SU-DHL-6 (cell line): ENCODE results near the gene SSNA1.

ENCODE experiments used
- EZH2phosphoT487 ChIP-seq: fragments of 200-600 bp; sonication (generic), shearing (Covaris generic); conservative IDR thresholded peaks from 2 replicates; pipeline ENCODE4 v1.6.1; 2018; ENCODE audit warnings: mild to moderate bottlenecking, antibody characterized with exemption, low read length, moderate library complexity, mixed read lengths
- TF ChIP-seq, protein P1 (sequence below): fragments of 200-600 bp; sonication (generic); IDR thresholded peaks from one replicate; pipeline ENCODE4 v1.5.1; 2017; ENCODE audit warnings: antibody characterized with exemption, mild to moderate bottlenecking, low read length, moderate library complexity; ENCODE audit not compliant: insufficient read depth, poor library complexity, severe bottlenecking

DNA sequence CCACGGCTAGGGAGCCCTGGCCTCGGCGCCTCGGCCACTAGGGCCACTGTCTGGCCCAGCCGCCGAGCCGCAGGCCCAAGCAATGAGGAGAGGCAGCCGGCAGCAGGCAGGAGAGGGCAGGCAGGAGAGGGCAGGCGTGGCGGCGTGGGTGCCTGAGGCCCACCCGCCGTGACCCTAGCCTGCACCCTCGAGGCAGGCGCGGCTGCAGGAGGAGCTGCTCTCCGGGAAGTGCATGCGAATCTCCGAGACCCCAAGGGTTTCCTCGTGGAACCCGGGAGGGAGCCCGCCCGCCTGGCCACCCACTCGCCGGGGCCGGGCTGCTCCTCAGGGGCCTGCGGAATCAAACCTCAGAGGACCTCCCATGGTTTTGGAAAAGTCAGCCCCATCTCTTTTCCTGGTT lies 40.2 kb upstream of the SSNA1 start:
- TF ChIP-seq, protein P1, sequence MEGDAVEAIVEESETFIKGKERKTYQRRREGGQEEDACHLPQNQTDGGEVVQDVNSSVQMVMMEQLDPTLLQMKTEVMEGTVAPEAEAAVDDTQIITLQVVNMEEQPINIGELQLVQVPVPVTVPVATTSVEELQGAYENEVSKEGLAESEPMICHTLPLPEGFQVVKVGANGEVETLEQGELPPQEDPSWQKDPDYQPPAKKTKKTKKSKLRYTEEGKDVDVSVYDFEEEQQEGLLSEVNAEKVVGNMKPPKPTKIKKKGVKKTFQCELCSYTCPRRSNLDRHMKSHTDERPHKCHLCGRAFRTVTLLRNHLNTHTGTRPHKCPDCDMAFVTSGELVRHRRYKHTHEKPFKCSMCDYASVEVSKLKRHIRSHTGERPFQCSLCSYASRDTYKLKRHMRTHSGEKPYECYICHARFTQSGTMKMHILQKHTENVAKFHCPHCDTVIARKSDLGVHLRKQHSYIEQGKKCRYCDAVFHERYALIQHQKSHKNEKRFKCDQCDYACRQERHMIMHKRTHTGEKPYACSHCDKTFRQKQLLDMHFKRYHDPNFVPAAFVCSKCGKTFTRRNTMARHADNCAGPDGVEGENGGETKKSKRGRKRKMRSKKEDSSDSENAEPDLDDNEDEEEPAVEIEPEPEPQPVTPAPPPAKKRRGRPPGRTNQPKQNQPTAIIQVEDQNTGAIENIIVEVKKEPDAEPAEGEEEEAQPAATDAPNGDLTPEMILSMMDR, result no peak
- TF ChIP-seq EZH2phosphoT487, result no peak
